ENCODE data around the gene ZFYVE1. TPM values are rescaled to one million over a fixed set of nuclear protein-coding genes. Genes with fewer than 3 reads are reported as not detected.

Gene ZFYVE1
- total RNA-seq, 4 donors from 2014 or later = 16.4 to 32.3 (median 23.2) TPM

DNA sequence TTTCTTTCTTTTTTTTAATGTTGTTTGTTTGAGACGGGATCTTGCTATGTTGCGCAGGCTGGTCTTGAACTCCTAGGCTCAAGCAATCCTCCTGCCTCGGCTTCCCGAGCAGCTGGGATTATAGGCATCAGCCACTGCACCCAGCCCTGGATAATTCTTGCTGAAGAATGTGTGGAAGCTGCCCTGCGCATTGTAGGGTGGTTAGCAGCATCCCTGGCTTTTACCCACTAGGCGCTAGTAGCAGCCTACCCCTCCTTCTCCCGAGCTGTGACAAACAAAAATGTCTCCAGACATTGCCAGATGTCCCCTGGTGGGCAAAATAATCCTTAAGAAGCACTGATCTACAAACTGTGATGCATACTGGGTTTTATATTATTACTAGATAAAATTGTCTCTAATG is 94.0 kb downstream of the ZFYVE1 start:
- intact Hi-C loops (cut with DNase I; ENCODE audit: low total_unique reads) = no loop called here
- 86 to 88% methylated on average over 7 of the region's 7 CpGs for WGBS, 2 donors
- peak in 1 of 2 donors; percentile 68 for DNase-seq (ENCODE audit: low spot score in 2 of 2)
- H3K4me3 ChIP-seq (ENCODE audit: low read depth, poor library complexity, severe bottlenecking) = no peak overlapping the region
- TF ChIP-seq, protein P1, sequence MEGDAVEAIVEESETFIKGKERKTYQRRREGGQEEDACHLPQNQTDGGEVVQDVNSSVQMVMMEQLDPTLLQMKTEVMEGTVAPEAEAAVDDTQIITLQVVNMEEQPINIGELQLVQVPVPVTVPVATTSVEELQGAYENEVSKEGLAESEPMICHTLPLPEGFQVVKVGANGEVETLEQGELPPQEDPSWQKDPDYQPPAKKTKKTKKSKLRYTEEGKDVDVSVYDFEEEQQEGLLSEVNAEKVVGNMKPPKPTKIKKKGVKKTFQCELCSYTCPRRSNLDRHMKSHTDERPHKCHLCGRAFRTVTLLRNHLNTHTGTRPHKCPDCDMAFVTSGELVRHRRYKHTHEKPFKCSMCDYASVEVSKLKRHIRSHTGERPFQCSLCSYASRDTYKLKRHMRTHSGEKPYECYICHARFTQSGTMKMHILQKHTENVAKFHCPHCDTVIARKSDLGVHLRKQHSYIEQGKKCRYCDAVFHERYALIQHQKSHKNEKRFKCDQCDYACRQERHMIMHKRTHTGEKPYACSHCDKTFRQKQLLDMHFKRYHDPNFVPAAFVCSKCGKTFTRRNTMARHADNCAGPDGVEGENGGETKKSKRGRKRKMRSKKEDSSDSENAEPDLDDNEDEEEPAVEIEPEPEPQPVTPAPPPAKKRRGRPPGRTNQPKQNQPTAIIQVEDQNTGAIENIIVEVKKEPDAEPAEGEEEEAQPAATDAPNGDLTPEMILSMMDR (IDR thresholded peaks at IDR 0.05) = no peak
- no peak for TF ChIP-seq POLR2A (IDR thresholded peaks at IDR 0.05)

- 94 to 96% methylated on average over 43 of the region's 43 CpGs for WGBS, 2 donors
- intact Hi-C loops (cut with DNase I; ENCODE audit: low total_unique reads) = no loop called here
Measured at GRCh38 chr14:72929316-72930080, 97.4 kb downstream of the ZFYVE1 start.

GRCh38 chr14:72928872-72929271 is 98.0 kb downstream of the ZFYVE1 start:
- TF ChIP-seq POLR2A (IDR thresholded peaks at IDR 0.05) = no peak
- H3K4me3 ChIP-seq (ENCODE audit: low read depth, poor library complexity, severe bottlenecking) = no peak overlapping the region
- 86 to 100% methylated on average over 4 to 13 of the region's 21 CpGs for WGBS, 2 donors
- intact Hi-C loops (cut with DNase I; ENCODE audit: low total_unique reads) = no loop called here
- DNase-seq (ENCODE audit: low spot score in 2 of 2) = peak in 1 of 2 donors; percentile 69

More at GRCh38 chr14:72929316-72930080, 97.4 kb downstream of the ZFYVE1 start:
- peak in 1 of 2 donors; percentile 73 for DNase-seq (ENCODE audit: low spot score in 2 of 2)
- TF ChIP-seq, protein P1 (IDR thresholded peaks at IDR 0.05) = no peak
- no peak for TF ChIP-seq POLR2A (IDR thresholded peaks at IDR 0.05)
- no peak overlapping the region for H3K4me3 ChIP-seq (ENCODE audit: low read depth, poor library complexity, severe bottlenecking)

GRCh38 chr14:72926292-72927028 is 100.4 kb downstream of the ZFYVE1 start, which contains the start of gene DCAF4:
TSS of gene DCAF4 (plus strand) at chr14:72926464. CDS start at chr14:72937979, 11,515 bp downstream.
- WGBS, 2 donors = 0 to 1% methylated on average over 50 to 54 of the region's 59 CpGs
- H3K4me3 ChIP-seq (ENCODE audit: low read depth, poor library complexity, severe bottlenecking) = peak within 1 kb of the TSS; percentile 81
- TF ChIP-seq, protein P1 (IDR thresholded peaks at IDR 0.05) = no peak
- TF ChIP-seq POLR2A (IDR thresholded peaks at IDR 0.05) = no peak
- intact Hi-C loops (cut with DNase I; ENCODE audit: low total_unique reads) = no loop called here
- DNase-seq (ENCODE audit: low spot score in 2 of 2) = peak; percentile 97 to 99

DNA sequence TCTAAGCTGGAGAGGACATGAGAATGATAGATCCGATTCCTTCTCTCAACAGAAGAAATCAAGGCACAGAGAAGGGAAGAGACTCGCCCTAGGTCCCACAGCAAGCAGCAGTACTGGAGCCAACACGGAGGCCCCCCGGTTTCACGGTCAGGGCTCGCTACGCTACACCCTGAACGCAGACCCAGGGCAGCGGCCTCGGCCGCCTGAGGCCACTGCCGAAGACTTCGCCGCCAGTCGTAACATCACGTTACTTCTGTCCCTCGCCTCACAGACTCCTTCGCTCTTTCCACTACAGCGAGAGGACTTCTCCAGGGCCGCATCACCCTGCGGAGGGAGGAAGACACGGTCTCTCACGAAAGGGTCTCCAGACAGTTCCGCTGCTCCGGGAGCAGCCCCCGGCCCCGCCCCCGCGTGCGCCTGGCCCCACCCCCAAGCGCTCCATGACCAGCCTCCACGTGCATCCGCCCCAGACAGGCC is 101.1 kb downstream of the ZFYVE1 start:
- peak overlapping the region; percentile 15 for H3K4me3 ChIP-seq (ENCODE audit: low read depth, poor library complexity, severe bottlenecking)
- intact Hi-C loops (cut with DNase I; ENCODE audit: low total_unique reads) = no loop called here
- TF ChIP-seq POLR2A (IDR thresholded peaks at IDR 0.05) = no peak
- TF ChIP-seq, protein P1 (IDR thresholded peaks at IDR 0.05) = no peak
- WGBS, 2 donors = 2 to 4% methylated on average over 30 to 31 of the region's 33 CpGs
- no peak for DNase-seq (ENCODE audit: low spot score in 2 of 2)
